ENCODE measurements around the gene CEBPB. TPM values are rescaled to one million over a fixed set of nuclear protein-coding genes. Genes with fewer than 3 reads are reported as not detected.

CEBPB gene
- total and polyA plus RNA-seq, 4 donors: 19.7 to 61.8 (median 29.2) TPM

- Histone ChIP-seq H3K4me1 (ENCODE audit: control insufficient read depth in 4 of 4, insufficient read depth in 4 of 4, low read length in 3 of 4) (peaks cover 6 to 27% (median 15%) of the 10 kb centered on the region in 4 donors), H3K27me3 (ENCODE audit: control insufficient read depth in 4 of 4, insufficient read depth in 4 of 4, low read length in 3 of 4) (no peaks in the 10 kb centered on the region), H3K36me3 (ENCODE audit: control insufficient read depth in 4 of 4, insufficient read depth in 3 of 4, low read depth in 1 of 4, low read length in 3 of 4) (peaks cover 4 to 9% (median 7%) of the 10 kb centered on the region in 4 donors), H3K4me3 (ENCODE audit: low read depth in 1 of 3, low read length in 3 of 3) (no peak overlapping the region), H3K27ac (ENCODE audit: low read depth in 1 of 2, low read length in 2 of 2) (peak overlapping the region; percentile 53 to 58), H3K9ac (ENCODE audit: low read depth in 1 of 2, low read length in 2 of 2) (no peak overlapping the region), H3K9me3 (ENCODE audit: control insufficient read depth in 4 of 4, low read length in 3 of 4) (no peaks in the 10 kb centered on the region)
- WGBS: 70% methylated on average over 17 of the region's 17 CpGs
- no peak for DNase-seq (ENCODE audit: low spot score)
- TF ChIP-seq HNF4G (IDR thresholded peaks at IDR 0.05) (no peak), GABPA (IDR thresholded peaks at IDR 0.05 in 1 of 2, conservative IDR thresholded peaks at IDR 0.05 in 1 of 2) (no peak), YY1 (IDR thresholded peaks at IDR 0.05) (peak; percentile 32), NR2F2 (IDR thresholded peaks at IDR 0.05) (no peak)
Measured at GRCh38 chr20:50146732-50147662, 43.6 kb upstream of the CEBPB start.

- Histone ChIP-seq H3K9ac (ENCODE audit: low read depth in 1 of 2, low read length in 2 of 2) (no peak overlapping the region), H3K9me3 (ENCODE audit: control insufficient read depth in 4 of 4, low read length in 3 of 4) (no peaks in the 10 kb centered on the region), H3K4me1 (ENCODE audit: control insufficient read depth in 4 of 4, insufficient read depth in 4 of 4, low read length in 3 of 4) (peaks cover 7 to 29% (median 18%) of the 10 kb centered on the region in 4 donors), H3K27me3 (ENCODE audit: control insufficient read depth in 4 of 4, insufficient read depth in 4 of 4, low read length in 3 of 4) (no peaks in the 10 kb centered on the region), H3K36me3 (ENCODE audit: control insufficient read depth in 4 of 4, insufficient read depth in 3 of 4, low read depth in 1 of 4, low read length in 3 of 4) (peaks cover 0 to 7% (median 1%) of the 10 kb centered on the region in 4 donors), H3K4me3 (ENCODE audit: low read depth in 1 of 3, low read length in 3 of 3) (no peak overlapping the region), H3K27ac (ENCODE audit: low read depth in 1 of 2, low read length in 2 of 2) (no peak overlapping the region)
- TF ChIP-seq FOXA1 (IDR thresholded peaks at IDR 0.05): no peak
- no peak for TF ChIP-seq CTCF (IDR thresholded peaks at IDR 0.05; ENCODE audit: low read depth, low read length, missing input control)
- TF ChIP-seq MAX (IDR thresholded peaks at IDR 0.05): no peak
- DNase-seq (ENCODE audit: low spot score): no peak
- 85% methylated on average over 16 of the region's 16 CpGs for WGBS
Measured at GRCh38 chr20:50149481-50150254, 41.0 kb upstream of the CEBPB start.

DNA sequence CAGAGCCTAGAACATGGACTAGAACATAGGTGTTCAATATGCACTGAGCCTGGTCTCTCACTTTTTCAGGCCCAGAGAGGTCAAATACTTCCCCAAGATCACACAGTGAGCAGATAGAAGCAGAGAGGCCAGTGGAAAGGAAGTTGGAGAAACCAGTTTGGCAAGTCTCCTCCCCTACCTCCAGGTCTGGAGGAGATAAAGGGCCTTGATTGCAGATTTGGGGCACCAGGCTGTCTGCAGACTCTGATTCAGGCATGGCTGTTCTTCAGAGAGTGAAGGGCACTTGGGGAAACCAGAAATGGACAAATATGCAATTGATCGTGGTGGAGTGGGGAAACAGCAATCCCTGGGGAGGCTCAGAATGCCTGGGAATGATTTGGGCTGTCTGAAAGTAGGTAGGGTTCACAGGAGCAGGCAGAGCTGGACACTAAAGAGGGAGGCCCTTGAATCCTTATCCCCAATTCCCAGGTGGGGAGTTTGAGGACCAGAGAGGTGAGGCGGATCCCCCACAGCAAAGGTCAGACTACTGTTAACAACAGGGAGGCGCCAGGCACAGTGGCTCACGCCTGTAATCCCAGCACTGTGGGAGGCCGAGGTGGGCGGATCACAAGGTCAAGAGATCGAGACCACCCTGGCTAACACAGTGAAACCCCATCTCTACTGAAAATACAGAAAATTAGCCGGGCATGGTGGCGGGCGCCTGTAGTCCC lies 39.4 kb upstream of the CEBPB start:
- WGBS: 83% methylated on average over 10 of the region's 10 CpGs
- Histone ChIP-seq H3K27me3 (ENCODE audit: control insufficient read depth in 4 of 4, insufficient read depth in 4 of 4, low read length in 3 of 4) (no peaks in the 10 kb centered on the region), H3K9ac (ENCODE audit: low read depth in 1 of 2, low read length in 2 of 2) (no peak overlapping the region), H3K27ac (ENCODE audit: low read depth in 1 of 2, low read length in 2 of 2) (no peak overlapping the region), H3K9me3 (ENCODE audit: control insufficient read depth in 4 of 4, low read length in 3 of 4) (no peaks in the 10 kb centered on the region), H3K36me3 (ENCODE audit: control insufficient read depth in 4 of 4, insufficient read depth in 3 of 4, low read depth in 1 of 4, low read length in 3 of 4) (peaks cover 0 to 7% (median 1%) of the 10 kb centered on the region in 4 donors), H3K4me3 (ENCODE audit: low read depth in 1 of 3, low read length in 3 of 3) (no peak overlapping the region), H3K4me1 (ENCODE audit: control insufficient read depth in 4 of 4, insufficient read depth in 4 of 4, low read length in 3 of 4) (peaks cover 7 to 27% (median 17%) of the 10 kb centered on the region in 4 donors)
- no peak for TF ChIP-seq GABPA (IDR thresholded peaks at IDR 0.05 in 1 of 2, conservative IDR thresholded peaks at IDR 0.05 in 1 of 2)
- no peak for DNase-seq (ENCODE audit: low spot score)

Measured in liver (tissue), 9 donors.